Measurements from ENCODE around the gene TPM1.
"Not testable (repeated sequence)": the region's sequence is repeated elsewhere in the genome, so short reads cannot be mapped to it uniquely, and the experiment has no call there.

Gene TPM1

DNA sequence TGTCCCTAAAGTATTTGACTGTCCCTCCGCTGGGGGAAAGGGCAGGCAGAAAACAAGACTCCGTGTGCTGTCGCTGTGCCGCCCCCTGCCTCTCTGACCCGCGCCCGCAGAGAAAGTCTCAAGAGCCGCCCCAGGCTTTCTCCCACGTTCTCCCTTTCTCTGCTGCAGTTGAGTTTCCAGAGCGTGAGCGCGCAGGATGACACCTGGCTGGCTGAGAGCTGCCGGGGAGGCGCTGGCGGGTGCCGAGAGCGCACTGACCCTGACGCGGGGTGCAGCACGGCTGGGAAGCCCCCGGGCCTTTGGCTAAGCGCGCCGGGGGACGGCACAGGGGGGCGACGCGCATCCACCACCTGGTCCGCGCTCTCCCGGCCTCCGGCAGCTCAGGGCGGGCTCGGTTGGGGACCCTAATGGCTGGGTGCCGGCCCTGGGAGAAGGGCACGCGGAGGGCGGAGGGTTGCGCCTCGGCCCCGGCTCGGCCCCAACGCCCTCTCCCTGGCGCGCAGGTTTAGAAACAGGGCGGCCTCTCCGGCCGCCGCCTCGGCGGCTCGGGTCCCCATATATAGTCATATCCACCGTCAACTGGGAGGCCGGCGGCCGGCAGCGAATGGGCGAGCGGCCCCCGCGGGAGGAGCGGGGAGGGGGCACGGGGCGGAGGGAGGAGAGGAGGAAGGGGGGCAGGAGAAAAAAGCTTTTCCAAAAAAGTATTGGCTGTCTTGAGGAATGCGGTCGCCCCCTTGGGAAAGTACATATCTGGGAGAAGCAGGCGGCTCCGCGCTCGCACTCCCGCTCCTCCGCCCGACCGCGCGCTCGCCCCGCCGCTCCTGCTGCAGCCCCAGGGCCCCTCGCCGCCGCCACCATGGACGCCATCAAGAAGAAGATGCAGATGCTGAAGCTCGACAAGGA is at the start of gene TPM1:
Gene TPM1 (plus strand): TSS at position 774 of the 903 bp plus-strand sequence. CDS start 83 bp downstream, at position 857.
- Mint-ChIP-seq H3K27me3 (peaks cover 77% of the 10 kb centered on the region), H3K4me3 (peak within 1 kb of the TSS; percentile 76), H3K27ac (no peak within 1 kb of the TSS), H3K4me1 (peaks cover 22% of the 10 kb centered on the region), H3K9me3 (no peaks in the 10 kb centered on the region), H3K36me3 (no peaks in the 10 kb centered on the region)
- peak; percentile 59 for ATAC-seq

DNA sequence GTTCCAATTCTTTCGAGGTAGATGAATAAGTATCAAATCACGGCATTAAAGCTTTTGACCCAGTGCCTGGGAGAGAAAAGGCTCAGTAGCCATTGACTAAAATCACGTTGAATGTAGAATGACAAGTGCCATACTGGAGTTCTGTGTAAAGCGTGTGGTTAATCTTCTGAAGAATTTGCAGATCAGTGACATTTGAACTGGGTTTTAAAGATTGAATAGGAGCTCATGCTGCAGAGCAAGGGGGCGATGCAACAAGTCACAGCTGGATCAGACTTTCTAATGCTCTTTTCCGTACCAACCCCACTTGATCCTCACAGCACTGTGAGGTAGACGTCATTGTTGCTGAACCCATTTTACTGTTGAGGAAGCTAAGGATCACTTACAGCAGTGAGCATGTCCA is 49.5 kb upstream of the TPM1 start:
- H3K27me3 Mint-ChIP-seq: peaks cover 59% of the 10 kb centered on the region
- H3K4me1 Mint-ChIP-seq: no peaks in the 10 kb centered on the region
- ATAC-seq: no peak
- H3K9me3 Mint-ChIP-seq: no peaks in the 10 kb centered on the region
- no peak overlapping the region for H3K27ac Mint-ChIP-seq
- H3K36me3 Mint-ChIP-seq: no peaks in the 10 kb centered on the region
- H3K4me3 Mint-ChIP-seq: no peak overlapping the region

DNA sequence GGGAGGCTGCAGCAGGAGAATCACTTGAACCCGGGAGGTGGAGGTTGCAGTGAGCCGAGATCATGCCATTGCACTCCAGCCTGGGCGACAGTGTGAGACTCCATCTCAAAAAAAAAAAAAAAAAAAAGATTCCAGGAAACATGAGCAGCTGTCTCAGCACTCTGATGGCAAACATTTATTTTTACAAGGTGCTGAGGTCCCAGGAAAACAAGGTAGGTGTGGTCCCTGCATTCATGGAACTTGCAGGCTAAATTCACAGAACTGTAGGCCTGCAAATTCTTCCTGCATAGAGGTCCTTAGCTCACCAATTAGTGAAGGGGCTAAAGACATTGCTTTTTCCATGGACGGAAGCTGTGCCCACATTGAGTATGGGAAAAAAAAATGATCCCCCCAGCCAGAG is 48.9 kb upstream of the TPM1 start:
- H3K36me3 Mint-ChIP-seq: not testable (repeated sequence)

GRCh38 chr15:62994439-62994838 is 48.1 kb upstream of the TPM1 start:
- H3K9me3 Mint-ChIP-seq: no peaks in the 10 kb centered on the region
- no peaks in the 10 kb centered on the region for H3K4me1 Mint-ChIP-seq
- H3K4me3 Mint-ChIP-seq: no peak overlapping the region
- H3K27me3 Mint-ChIP-seq: peaks cover 57% of the 10 kb centered on the region
- no peaks in the 10 kb centered on the region for H3K36me3 Mint-ChIP-seq
- no peak for ATAC-seq
- H3K27ac Mint-ChIP-seq: no peak overlapping the region

More for the DNA sequence above, 48.9 kb upstream of the TPM1 start:
- H3K27ac Mint-ChIP-seq, H3K4me1 Mint-ChIP-seq, ATAC-seq, H3K9me3 Mint-ChIP-seq, H3K4me3 Mint-ChIP-seq: not testable (repeated sequence)
- peaks cover 57% of the 10 kb centered on the region for H3K27me3 Mint-ChIP-seq

DNA sequence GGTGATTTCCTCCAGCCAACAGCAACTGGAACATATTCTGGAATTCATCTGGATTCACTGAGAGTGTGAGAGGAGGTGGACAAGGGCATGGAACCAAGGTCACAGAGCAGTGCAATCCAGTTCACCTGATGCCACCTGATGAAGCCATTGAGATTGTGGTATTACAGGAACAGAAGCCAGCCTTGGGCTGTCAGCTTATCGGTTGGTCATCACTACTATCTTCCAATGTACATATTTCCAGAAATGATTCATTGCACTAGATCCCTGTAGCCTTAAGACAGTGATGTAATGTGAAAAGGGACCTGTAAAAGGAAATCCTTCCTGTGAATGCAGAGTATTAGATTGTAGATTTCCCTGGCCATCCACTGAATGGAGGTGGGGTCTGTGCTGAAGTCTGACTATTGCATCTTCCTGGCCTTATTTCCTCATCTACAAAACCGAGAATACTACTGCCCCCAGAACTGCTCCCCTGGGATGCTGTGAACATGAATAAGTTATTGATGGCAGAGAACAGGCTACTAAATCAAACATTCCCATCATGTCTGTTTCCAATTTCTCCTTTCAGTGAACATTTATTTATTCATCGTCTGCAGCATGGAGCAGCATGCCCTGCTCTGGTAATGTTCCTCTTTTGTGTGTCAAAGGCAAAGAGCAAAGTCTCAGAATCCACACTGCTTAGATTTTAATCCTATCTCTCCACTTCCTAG is 47.4 kb upstream of the TPM1 start:
- Mint-ChIP-seq H3K27ac (no peak overlapping the region), H3K4me1 (no peaks in the 10 kb centered on the region), H3K27me3 (peaks cover 57% of the 10 kb centered on the region), H3K9me3 (no peaks in the 10 kb centered on the region), H3K36me3 (no peaks in the 10 kb centered on the region), H3K4me3 (no peak overlapping the region)
- no peak for ATAC-seq

DNA sequence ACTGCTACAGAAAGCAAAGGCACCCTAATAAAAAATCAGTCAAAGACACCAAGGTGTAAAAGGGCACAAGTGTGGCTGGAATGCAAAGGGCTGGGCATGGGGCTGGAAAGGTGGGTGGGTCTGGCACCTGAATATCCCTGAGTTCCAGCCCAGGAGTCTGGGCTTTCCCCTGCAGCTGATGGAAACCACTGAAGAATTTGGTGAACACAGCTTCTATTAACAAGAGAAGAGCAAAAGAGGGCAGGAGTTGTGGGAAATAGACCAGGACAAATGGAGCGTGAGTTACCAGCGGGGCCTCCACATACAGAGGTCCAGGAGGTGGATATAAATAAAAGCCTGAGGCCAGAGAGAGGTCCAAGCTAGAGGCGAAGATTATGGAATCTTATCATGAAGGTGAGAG is 45.1 kb upstream of the TPM1 start:
- peaks cover 41% of the 10 kb centered on the region for H3K27me3 Mint-ChIP-seq
- H3K4me3 Mint-ChIP-seq: no peak overlapping the region
- no peak overlapping the region for H3K27ac Mint-ChIP-seq
- no peaks in the 10 kb centered on the region for H3K4me1 Mint-ChIP-seq
- no peaks in the 10 kb centered on the region for H3K36me3 Mint-ChIP-seq
- no peak for ATAC-seq
- H3K9me3 Mint-ChIP-seq: no peaks in the 10 kb centered on the region

- Mint-ChIP-seq H3K9me3 (no peaks in the 10 kb centered on the region), H3K36me3 (no peaks in the 10 kb centered on the region), H3K4me1 (no peaks in the 10 kb centered on the region), H3K27me3 (peaks cover 32% of the 10 kb centered on the region), H3K27ac (no peak overlapping the region), H3K4me3 (no peak overlapping the region)
- ATAC-seq: no peak
These were observed 44.2 kb upstream of the TPM1 start for GRCh38 chr15:62998262-62998890.

- Mint-ChIP-seq H3K9me3 (no peaks in the 10 kb centered on the region), H3K36me3 (no peaks in the 10 kb centered on the region), H3K27me3 (peaks cover 31% of the 10 kb centered on the region), H3K4me1 (no peaks in the 10 kb centered on the region), H3K4me3 (no peak overlapping the region), H3K27ac (no peak overlapping the region)
- ATAC-seq: no peak
These were observed 43.4 kb upstream of the TPM1 start for GRCh38 chr15:62999178-62999577.

GRCh38 chr15:62999923-63000561 is 42.5 kb upstream of the TPM1 start:
- no peak overlapping the region for H3K27ac Mint-ChIP-seq
- ATAC-seq: no peak
- H3K27me3 Mint-ChIP-seq: peaks cover 39% of the 10 kb centered on the region
- H3K4me3 Mint-ChIP-seq: no peak overlapping the region
- no peaks in the 10 kb centered on the region for H3K9me3 Mint-ChIP-seq
- H3K36me3 Mint-ChIP-seq: no peaks in the 10 kb centered on the region
- no peaks in the 10 kb centered on the region for H3K4me1 Mint-ChIP-seq

DNA sequence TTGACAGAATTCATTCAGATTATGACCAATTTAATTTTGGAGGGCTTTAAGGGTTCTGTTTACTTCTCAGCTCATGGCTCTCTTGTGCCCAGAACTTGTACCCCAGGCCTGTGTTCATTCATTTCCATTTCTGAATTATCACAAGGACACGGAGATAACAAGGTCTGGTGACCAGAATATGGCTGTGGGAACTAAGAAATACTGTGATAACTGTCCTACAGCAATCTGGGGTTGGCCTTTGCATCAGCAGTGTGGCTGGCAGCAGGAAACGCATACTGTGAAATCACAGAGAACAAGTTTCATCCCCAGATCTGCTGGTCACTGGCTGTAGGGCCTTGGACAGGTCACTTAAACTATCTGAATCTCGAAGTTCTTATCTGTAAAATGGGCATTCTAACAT is 41.8 kb upstream of the TPM1 start:
- Mint-ChIP-seq H3K27ac (no peak overlapping the region), H3K4me1 (no peaks in the 10 kb centered on the region), H3K36me3 (no peaks in the 10 kb centered on the region), H3K9me3 (no peaks in the 10 kb centered on the region), H3K4me3 (no peak overlapping the region), H3K27me3 (peaks cover 38% of the 10 kb centered on the region)
- ATAC-seq: no peak

DNA sequence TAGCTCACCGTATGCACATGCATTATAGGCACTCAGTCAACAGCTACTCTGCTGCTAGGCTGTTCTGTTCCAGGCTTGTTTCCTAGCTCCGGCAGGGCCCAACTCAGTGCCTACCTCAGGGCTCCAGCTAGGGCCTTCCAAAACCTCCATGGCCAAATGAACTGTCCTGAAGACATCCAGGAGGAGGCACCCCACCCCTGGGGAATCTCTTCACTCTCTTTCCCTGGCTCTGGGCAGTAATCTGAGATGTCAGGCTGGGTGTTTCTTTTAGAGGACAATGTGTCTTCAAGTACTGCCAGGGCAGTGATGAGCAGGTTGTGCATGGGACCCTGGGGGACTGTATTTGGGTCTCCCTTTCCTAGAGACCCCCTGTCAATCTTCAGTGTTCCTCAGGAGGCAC is 38.3 kb upstream of the TPM1 start:
- no peak for ATAC-seq
- Mint-ChIP-seq H3K36me3 (no peaks in the 10 kb centered on the region), H3K27ac (no peak overlapping the region), H3K9me3 (no peaks in the 10 kb centered on the region), H3K4me1 (no peaks in the 10 kb centered on the region), H3K4me3 (no peak overlapping the region), H3K27me3 (peaks cover 22% of the 10 kb centered on the region)

- Mint-ChIP-seq H3K27ac (no peak overlapping the region), H3K36me3 (no peaks in the 10 kb centered on the region), H3K9me3 (no peaks in the 10 kb centered on the region), H3K4me3 (no peak overlapping the region), H3K27me3 (peaks cover 18% of the 10 kb centered on the region), H3K4me1 (no peaks in the 10 kb centered on the region)
- no peak for ATAC-seq
These were observed 36.3 kb upstream of the TPM1 start for GRCh38 chr15:63006032-63006878.

DNA sequence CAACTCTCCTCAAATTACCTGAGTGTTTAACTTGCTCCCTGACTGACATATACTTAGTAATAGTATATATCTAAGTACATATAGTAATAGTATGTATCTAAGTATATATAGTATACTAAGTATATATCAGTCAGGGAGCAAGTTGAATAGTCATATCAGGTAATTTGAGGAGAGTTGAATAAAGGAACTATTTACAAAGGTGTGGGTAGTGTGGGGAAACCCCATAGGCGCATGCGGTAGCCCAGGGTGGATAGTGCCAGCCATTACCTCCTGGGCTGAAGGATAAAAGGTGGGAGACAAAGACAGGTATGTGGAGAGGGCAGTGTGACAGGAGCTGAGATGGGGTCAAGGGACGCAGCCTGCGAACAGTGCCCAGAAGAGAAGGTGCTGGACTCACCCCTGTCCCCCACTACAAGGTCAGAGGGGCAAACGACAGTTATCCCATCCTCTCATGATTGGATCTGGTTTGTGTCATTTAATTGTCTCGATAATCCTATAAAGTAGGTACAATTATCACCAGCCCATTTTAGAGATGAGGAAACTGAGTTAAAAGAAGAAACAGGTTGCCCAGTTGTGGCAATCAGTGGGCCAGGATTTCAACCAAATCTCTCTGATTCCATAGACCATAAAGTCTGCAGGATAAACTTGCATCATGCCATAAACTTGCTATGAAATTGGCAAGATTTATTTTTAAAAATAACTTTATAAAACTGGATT is 34.1 kb upstream of the TPM1 start:
- no peaks in the 10 kb centered on the region for H3K4me1 Mint-ChIP-seq
- H3K27ac Mint-ChIP-seq: no peak overlapping the region
- peaks cover 22% of the 10 kb centered on the region for H3K27me3 Mint-ChIP-seq
- H3K36me3 Mint-ChIP-seq: no peaks in the 10 kb centered on the region
- no peak overlapping the region for H3K4me3 Mint-ChIP-seq
- no peak for ATAC-seq
- no peaks in the 10 kb centered on the region for H3K9me3 Mint-ChIP-seq

DNA sequence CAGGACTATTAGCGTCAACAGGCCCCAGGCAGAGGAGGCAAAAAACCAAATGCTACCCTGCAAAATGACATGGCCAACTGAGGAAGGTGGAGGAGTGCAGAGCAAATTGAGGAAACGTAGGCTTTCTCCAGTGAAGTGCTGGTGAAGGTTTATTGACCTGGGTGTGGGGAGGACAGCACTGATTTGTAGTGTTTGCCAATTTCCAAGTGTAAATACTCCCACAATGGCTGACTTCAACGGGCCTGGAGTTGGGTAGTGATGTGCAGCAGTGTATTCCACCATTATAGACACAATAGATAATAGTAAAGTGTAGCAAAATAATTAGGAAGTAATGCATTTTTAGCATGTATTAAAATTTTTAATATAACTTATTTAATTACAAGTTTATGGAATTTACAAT is 32.2 kb upstream of the TPM1 start:
- peaks cover 11% of the 10 kb centered on the region for H3K27me3 Mint-ChIP-seq
- no peak overlapping the region for H3K4me3 Mint-ChIP-seq
- H3K27ac Mint-ChIP-seq: no peak overlapping the region
- H3K4me1 Mint-ChIP-seq: no peaks in the 10 kb centered on the region
- H3K9me3 Mint-ChIP-seq: no peaks in the 10 kb centered on the region
- no peaks in the 10 kb centered on the region for H3K36me3 Mint-ChIP-seq
- ATAC-seq: no peak
